ENCODE measurements around the gene TAF11L14.
"Not testable (repeated sequence)": the region's sequence is repeated elsewhere in the genome, so short reads cannot be mapped to it uniquely, and the experiment has no call there.

The TAF11L14 gene

GRCh38 chr5:17614872-17615605, 19.2 kb upstream of the TAF11L14 start:
- no peaks in the 10 kb centered on the region for H3K4me1 Mint-ChIP-seq
- no peaks in the 10 kb centered on the region for H3K36me3 Mint-ChIP-seq (ENCODE audit: low read depth)
- H3K4me3 Mint-ChIP-seq, result no peak overlapping the region
- peaks cover 7% of the 10 kb centered on the region for H3K9me3 Mint-ChIP-seq
- H3K27me3 Mint-ChIP-seq (ENCODE audit: low read depth), result peaks cover 13% of the 10 kb centered on the region
- H3K27ac Mint-ChIP-seq, result no peak overlapping the region
- TF ChIP-seq, protein P1, sequence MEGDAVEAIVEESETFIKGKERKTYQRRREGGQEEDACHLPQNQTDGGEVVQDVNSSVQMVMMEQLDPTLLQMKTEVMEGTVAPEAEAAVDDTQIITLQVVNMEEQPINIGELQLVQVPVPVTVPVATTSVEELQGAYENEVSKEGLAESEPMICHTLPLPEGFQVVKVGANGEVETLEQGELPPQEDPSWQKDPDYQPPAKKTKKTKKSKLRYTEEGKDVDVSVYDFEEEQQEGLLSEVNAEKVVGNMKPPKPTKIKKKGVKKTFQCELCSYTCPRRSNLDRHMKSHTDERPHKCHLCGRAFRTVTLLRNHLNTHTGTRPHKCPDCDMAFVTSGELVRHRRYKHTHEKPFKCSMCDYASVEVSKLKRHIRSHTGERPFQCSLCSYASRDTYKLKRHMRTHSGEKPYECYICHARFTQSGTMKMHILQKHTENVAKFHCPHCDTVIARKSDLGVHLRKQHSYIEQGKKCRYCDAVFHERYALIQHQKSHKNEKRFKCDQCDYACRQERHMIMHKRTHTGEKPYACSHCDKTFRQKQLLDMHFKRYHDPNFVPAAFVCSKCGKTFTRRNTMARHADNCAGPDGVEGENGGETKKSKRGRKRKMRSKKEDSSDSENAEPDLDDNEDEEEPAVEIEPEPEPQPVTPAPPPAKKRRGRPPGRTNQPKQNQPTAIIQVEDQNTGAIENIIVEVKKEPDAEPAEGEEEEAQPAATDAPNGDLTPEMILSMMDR (IDR thresholded peaks at IDR 0.05; ENCODE audit: unreplicated experiment in 3 of 3), result no peak

GRCh38 chr5:17619354-17619753, 14.9 kb upstream of the TAF11L14 start:
- Mint-ChIP-seq H3K4me3 (no peak overlapping the region), H3K4me1 (no peaks in the 10 kb centered on the region), H3K27ac (no peak overlapping the region), H3K9me3 (peaks cover 7% of the 10 kb centered on the region), H3K27me3 (ENCODE audit: low read depth) (peaks cover 10% of the 10 kb centered on the region), H3K36me3 (ENCODE audit: low read depth) (no peaks in the 10 kb centered on the region)
- TF ChIP-seq, protein P1 (IDR thresholded peaks at IDR 0.05; ENCODE audit: unreplicated experiment in 3 of 3), result no peak

DNA sequence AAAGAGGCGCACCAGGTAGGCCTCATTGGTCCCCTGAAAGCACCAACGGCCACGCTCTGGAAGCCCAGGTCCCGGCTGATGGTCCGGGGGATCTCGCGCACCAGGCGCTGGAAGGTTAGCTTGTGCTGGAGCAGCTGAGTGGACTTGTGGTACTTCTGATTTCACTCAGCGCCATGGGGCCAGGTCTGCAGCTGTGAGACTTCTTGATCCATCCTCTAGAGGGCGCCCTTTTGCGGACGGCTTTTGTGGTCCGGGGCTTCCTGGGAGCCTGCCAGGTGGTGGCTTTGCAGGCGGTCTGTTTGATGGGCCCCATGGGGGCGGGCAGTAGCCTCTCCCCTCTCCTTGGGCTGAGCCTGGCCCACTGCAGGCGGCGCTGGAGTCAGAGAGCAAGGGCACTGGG, 13.6 kb upstream of the TAF11L14 start:
- Mint-ChIP-seq H3K9me3 (peaks cover 7% of the 10 kb centered on the region), H3K36me3 (ENCODE audit: low read depth) (no peaks in the 10 kb centered on the region), H3K27ac (no peak overlapping the region), H3K4me3 (no peak overlapping the region), H3K4me1 (no peaks in the 10 kb centered on the region), H3K27me3 (ENCODE audit: low read depth) (peaks cover 10% of the 10 kb centered on the region)
- TF ChIP-seq, protein P1 (IDR thresholded peaks at IDR 0.05; ENCODE audit: unreplicated experiment in 3 of 3), result no peak

DNA sequence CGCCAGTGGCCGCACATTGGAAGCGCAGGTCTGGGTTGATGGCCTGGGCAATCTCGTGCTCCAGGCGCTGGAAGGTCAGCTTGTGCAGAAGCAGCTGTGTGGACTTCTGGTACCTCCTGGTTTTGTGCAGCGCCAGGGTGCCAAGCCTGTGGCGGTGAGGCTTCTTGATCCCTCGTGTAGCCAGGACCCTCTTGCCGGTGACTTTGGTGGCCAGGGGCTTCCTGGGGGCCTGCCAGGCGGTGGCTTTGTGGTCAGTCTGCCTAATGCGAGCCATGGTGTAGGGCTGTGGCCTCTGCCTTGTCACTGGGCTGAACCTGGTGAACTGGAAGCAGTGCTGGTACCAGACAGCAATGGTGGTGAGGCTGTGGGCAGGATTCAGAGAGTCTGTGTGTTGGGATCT, 8.6 kb upstream of the TAF11L14 start:
- no peak overlapping the region for H3K4me3 Mint-ChIP-seq
- no peaks in the 10 kb centered on the region for H3K9me3 Mint-ChIP-seq
- H3K27me3 Mint-ChIP-seq (ENCODE audit: low read depth), result peaks cover 4% of the 10 kb centered on the region
- no peaks in the 10 kb centered on the region for H3K4me1 Mint-ChIP-seq
- no peak overlapping the region for H3K27ac Mint-ChIP-seq
- TF ChIP-seq, protein P1 (IDR thresholded peaks at IDR 0.05; ENCODE audit: unreplicated experiment in 3 of 3), result no peak
- no peaks in the 10 kb centered on the region for H3K36me3 Mint-ChIP-seq (ENCODE audit: low read depth)

DNA sequence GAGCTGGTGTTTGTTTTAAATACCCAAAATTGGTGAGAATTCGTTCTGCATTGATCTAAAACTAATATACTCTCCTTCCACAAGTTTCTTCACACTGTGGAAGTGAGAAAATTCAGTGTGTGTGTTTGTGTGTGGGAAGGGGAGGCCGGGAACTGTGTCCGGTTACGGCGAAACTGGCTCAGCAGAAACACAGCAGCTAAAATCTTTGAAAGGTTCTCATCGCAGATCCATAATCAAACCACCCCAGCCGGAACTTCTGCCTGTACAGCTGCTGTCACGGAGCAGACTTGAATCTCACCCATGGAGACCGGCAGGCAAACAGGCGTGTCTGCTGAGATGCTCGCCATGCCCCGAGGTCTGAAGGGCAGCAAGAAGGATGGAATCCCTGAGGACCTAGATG, 2.5 kb upstream of the TAF11L14 start, which contains the start of gene TAF11L13:
Gene TAF11L13, plus strand, starts transcription at position 301 of the 400 bp plus-strand sequence.
- not testable (repeated sequence) for H3K4me3 Mint-ChIP-seq; H3K27me3 Mint-ChIP-seq (ENCODE audit: low read depth); H3K4me1 Mint-ChIP-seq; H3K9me3 Mint-ChIP-seq; H3K27ac Mint-ChIP-seq; H3K36me3 Mint-ChIP-seq (ENCODE audit: low read depth)

DNA sequence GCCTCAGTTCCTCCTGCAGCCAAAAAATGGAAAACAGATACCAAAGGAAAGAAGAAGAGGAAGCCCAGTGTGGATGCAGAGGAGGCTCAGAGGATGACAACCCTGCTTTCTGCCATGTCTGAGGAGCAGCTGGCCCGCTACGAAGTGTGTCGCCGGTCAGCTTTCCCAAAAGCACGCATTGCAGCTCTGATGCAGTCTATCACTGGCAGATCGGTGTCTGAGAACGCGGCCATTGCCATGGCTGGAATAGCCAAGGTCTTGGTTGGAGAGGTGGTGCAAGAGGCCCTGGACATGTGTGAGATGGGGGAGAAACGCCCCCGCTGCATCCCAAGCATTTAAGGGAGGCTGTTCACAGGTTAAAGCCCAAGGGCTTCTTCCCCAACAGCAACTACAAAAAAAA, 15.0 kb downstream of the TAF11L14 start:
- H3K36me3 Mint-ChIP-seq (ENCODE audit: low read depth); H3K4me3 Mint-ChIP-seq; H3K27me3 Mint-ChIP-seq (ENCODE audit: low read depth); H3K4me1 Mint-ChIP-seq; H3K27ac Mint-ChIP-seq: not testable (repeated sequence)
- H3K9me3 Mint-ChIP-seq, result peaks cover 18% of the 10 kb centered on the region

DNA sequence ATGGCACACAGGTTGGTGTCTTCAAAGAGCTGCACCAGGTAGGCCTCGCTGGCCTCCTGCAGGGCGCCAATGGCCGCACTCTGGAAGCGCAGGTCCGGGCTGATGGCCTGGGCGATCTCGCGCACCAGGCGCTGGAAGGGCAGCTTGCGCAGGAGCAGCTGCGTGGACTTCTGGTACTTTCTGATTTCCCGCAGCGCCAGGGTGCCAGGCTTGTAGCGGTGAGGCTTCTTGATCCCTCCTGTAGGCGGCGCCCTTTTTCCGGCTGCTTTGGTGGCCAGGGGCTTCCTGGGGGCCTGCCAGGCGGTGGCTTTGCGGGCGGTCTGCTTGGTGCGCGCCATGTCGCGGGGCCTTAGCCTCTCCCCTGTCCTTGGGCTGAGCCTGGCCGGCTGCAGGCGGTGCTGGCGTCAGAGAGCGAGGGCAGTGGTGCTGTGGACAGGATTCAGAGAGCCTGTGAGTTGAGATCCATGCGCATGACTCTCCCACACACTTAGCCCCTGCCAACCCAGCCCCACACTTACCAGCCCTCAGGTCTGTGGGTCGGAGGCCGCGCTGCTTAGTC, 21.0 kb downstream of the TAF11L14 start:
- H3K4me3 Mint-ChIP-seq; H3K4me1 Mint-ChIP-seq; H3K27me3 Mint-ChIP-seq (ENCODE audit: low read depth); H3K36me3 Mint-ChIP-seq (ENCODE audit: low read depth); H3K9me3 Mint-ChIP-seq; H3K27ac Mint-ChIP-seq: not testable (repeated sequence)
